NB4 (cell line): ENCODE data around the gene PRR27.

Experiments
- DNase-seq: peaks from one replicate; pipeline ENCODE4 v3.0.0; 2010; ENCODE audit warnings: low read depth
- H3K4me3 ChIP-seq: one replicate; pipeline ENCODE4 v1.5.1; 2011; ENCODE audit warnings: mild to moderate bottlenecking, low read depth, low read length, moderate library complexity
- CTCF ChIP-seq: IDR thresholded peaks from one replicate; pipeline ENCODE4 v1.5.1; 2012; ENCODE audit warnings: low read depth, low read length
- MAX ChIP-seq: IDR thresholded peaks from 2 replicates; pipeline ENCODE4 v1.6.1; 2011; ENCODE audit warnings: low read depth, low read length
- MYC ChIP-seq: IDR thresholded peaks from 2 replicates; pipeline ENCODE4 v1.6.1; 2011; ENCODE audit warnings: low read depth, low read length
- POLR2A ChIP-seq: IDR thresholded peaks from 2 replicates; pipeline ENCODE4 v1.6.1; 2011; ENCODE audit warnings: mild to moderate bottlenecking; ENCODE audit not compliant: insufficient read length; ENCODE audit errors: extremely low read depth

The PRR27 gene

GRCh38 chr4:70153937-70154336 lies at the start of gene PRR27:
Gene PRR27 (plus strand): TSS chr4:70154237. CDS start chr4:70154376, 139 bp downstream.
- H3K4me3 ChIP-seq = no peak within 1 kb of the TSS
- DNase-seq = no peak
- TF ChIP-seq POLR2A (no peak), MAX (no peak), CTCF (no peak), MYC (no peak)

- DNase-seq = no peak
- TF ChIP-seq POLR2A = no peak
- no peak for TF ChIP-seq MAX
- TF ChIP-seq MYC = no peak
- TF ChIP-seq CTCF = no peak
- no peak overlapping the region for H3K4me3 ChIP-seq
These were observed 43.1 kb upstream of the PRR27 start for GRCh38 chr4:70110917-70111316.

- no peak for DNase-seq
- H3K4me3 ChIP-seq = no peak overlapping the region
- TF ChIP-seq CTCF (no peak), POLR2A (no peak), MYC (no peak), MAX (no peak)
These were observed 40.4 kb upstream of the PRR27 start for GRCh38 chr4:70113656-70114055.

GRCh38 chr4:70114096-70114495 lies 39.9 kb upstream of the PRR27 start:
- TF ChIP-seq CTCF (no peak), MYC (no peak), MAX (no peak), POLR2A (no peak)
- H3K4me3 ChIP-seq = no peak overlapping the region
- DNase-seq = no peak

- TF ChIP-seq MYC = no peak
- TF ChIP-seq MAX = no peak
- no peak for TF ChIP-seq POLR2A
- no peak for TF ChIP-seq CTCF
- no peak for DNase-seq
These were observed 33.7 kb upstream of the PRR27 start for GRCh38 chr4:70120323-70120722.

GRCh38 chr4:70133473-70133872 lies 20.6 kb upstream of the PRR27 start:
- no peak overlapping the region for H3K4me3 ChIP-seq
- TF ChIP-seq MYC (no peak), CTCF (no peak), POLR2A (no peak), MAX (no peak)
- no peak for DNase-seq

More at GRCh38 chr4:70120323-70120722, 33.7 kb upstream of the PRR27 start:
- H3K4me3 ChIP-seq = no peak overlapping the region
